ENCODE measurements around the gene SSTR3.

Gene SSTR3

DNA sequence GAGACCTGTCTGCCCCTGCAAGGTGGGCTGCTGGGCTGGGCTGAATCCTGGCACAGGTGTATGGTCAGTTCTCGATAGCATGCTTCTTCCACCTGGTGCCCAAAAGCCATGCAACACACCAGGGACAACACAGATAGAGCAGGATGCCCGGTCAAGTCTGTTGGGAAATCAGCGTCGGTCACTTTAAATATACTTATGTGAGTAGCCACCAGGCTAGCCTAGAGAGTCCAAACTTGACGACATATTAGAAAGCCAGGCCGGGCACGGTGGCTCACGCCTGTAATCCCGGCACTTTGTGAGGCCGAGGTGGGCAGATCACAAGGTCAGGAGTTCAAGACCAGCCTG lies 33.2 kb downstream of the SSTR3 start:
- no peak for TF ChIP-seq CTCF (IDR thresholded peaks at IDR 0.05; ENCODE audit: low read depth, low read length)
- no peak overlapping the region for H3K4me3 ChIP-seq (ENCODE audit: low read depth, low read length)

DNA sequence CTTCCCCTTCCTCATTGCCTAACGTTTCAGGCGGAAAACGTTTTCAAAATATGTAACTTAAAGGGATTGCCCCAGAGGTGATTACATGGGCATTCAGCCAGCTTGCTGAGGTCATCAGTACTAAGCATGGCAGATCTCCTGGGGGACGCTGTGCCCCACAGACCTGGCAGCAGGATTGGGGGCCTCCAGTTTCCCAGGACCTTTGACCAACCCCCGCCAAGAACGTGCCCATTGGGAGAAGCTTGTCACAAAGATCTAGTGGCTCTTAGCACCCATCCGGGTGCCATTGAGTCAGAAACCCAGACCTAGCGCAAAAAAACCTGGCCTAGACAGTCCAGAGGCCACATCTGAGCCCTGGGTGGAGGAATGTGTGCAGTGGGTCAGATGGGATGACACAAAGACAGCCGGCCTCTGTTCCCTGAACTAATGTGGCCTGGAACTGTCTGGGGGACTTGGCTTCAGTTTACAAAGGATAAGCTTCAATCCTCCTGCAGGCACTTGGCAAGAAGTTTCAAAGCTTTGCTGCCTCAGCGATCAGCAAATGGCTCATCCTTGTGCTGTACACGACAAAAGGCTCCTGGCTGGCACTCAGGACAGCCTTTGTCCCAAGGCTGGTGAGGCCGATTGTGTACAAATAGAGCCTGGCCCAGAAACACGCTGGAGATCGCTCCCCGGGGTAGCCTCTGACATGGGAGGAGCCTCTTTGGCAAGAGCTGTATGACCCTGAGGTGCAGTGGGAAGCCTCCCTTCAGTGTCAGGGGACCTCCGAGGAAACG lies 33.7 kb downstream of the SSTR3 start:
- no peak for TF ChIP-seq CTCF (IDR thresholded peaks at IDR 0.05; ENCODE audit: low read depth, low read length)
- no peak overlapping the region for H3K4me3 ChIP-seq (ENCODE audit: low read depth, low read length)

DNA sequence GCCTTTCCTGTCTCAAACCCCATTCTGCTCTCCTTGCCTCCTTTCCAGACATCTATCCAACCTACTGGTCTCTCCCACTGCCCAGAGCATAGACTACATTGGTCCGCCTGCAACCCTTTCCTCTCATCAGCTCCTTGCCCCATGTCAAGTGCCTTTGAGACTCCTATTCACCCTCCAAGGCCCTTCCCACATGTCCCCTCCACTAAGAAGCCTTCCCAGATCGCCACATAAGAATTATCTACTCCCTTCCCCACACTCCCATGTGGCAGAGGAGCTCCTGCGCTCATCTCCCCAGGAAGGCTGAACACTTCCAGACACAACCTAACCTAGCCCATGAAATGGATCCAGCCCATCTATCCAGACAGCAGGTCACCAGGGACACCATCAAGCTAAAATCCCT lies 34.5 kb downstream of the SSTR3 start:
- no peak for TF ChIP-seq CTCF (IDR thresholded peaks at IDR 0.05; ENCODE audit: low read depth, low read length)
- H3K4me3 ChIP-seq (ENCODE audit: low read depth, low read length): no peak overlapping the region

- no peak for TF ChIP-seq CTCF (IDR thresholded peaks at IDR 0.05; ENCODE audit: low read depth, low read length)
- no peak overlapping the region for H3K4me3 ChIP-seq (ENCODE audit: low read depth, low read length)
These were observed 35.1 kb downstream of the SSTR3 start for GRCh38 chr22:37177221-37177620.

GRCh38 chr22:37176464-37177061 lies 35.7 kb downstream of the SSTR3 start:
- TF ChIP-seq CTCF (IDR thresholded peaks at IDR 0.05; ENCODE audit: low read depth, low read length): no peak

GRCh38 chr22:37175414-37176281 lies 36.6 kb downstream of the SSTR3 start:
- no peak overlapping the region for H3K4me3 ChIP-seq (ENCODE audit: low read depth, low read length)
- no peak for TF ChIP-seq CTCF (IDR thresholded peaks at IDR 0.05; ENCODE audit: low read depth, low read length)

More at GRCh38 chr22:37176464-37177061, 35.7 kb downstream of the SSTR3 start:
- no peak overlapping the region for H3K4me3 ChIP-seq (ENCODE audit: low read depth, low read length)
